ENCODE measurements around the gene BMPR1B.
"Not testable (repeated sequence)": the region's sequence is repeated elsewhere in the genome, so short reads cannot be mapped to it uniquely, and the experiment has no call there.

Gene BMPR1B

DNA sequence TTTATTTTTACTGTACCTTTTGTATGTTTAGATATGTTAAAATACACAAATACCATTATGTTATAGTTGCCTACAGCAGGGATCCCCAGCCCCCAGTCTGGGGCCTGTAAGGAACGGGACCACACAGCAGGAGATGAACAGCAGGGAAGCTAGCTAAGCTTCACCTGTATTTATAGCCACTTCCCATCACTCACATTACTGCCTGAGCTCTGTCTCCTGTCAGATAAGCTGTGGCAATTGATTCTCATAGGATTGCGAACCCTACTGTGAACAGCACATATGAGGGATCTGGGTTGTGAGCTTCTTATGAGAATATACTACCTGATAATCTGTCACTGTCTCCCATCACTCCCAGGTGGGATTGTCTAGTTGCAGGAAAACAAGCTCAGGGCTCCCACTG lies 73.9 kb downstream of the BMPR1B start:
- in situ Hi-C loops (cut with MboI; ENCODE audit: low sequenced_read_pairs), result no loop called here

- in situ Hi-C loops (cut with MboI; ENCODE audit: low sequenced_read_pairs), result not testable (repeated sequence)
These were observed 74.6 kb downstream of the BMPR1B start for GRCh38 chr4:94832329-94832728.

- in situ Hi-C loops (cut with MboI; ENCODE audit: low sequenced_read_pairs), result no loop called here
These were observed 75.6 kb downstream of the BMPR1B start for GRCh38 chr4:94833394-94833793.

- in situ Hi-C loops (cut with MboI; ENCODE audit: low sequenced_read_pairs), result no loop called here
These were observed 76.7 kb downstream of the BMPR1B start for GRCh38 chr4:94834501-94834900.

DNA sequence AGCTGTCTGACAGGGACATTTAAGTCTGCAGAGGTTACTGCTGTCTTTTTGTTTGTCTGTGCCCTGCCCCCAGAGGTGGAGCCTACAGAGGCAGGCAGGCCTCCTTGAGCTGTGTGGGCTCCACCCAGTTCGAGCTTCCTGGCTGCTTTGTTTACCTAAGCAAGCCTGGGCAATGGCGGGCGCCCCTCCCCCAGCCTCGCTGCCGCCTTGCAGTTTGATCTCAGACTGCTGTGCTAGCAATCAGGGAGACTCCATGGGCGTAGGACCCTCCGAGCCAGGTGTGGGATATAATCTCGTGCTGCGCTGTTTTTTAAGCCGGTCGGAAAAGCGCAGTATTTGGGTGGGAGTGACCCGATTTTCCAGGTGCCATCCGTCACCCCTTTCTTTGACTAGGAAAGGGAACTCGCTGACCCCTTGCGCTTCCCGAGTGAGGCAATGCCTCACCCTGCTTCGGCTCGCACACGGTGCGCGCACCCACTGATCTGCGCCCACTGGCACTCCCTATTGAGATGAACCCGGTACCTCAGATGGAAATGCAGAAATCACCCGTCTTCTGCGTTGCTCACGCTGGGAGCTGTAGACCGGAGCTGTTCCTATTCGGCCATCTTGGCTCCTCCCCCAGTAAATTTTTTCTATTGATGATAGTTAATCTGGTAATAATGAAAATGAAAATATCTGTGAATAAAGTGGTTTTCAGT lies 83.6 kb downstream of the BMPR1B start:
- in situ Hi-C loops (cut with MboI; ENCODE audit: low sequenced_read_pairs), result not testable (repeated sequence)

DNA sequence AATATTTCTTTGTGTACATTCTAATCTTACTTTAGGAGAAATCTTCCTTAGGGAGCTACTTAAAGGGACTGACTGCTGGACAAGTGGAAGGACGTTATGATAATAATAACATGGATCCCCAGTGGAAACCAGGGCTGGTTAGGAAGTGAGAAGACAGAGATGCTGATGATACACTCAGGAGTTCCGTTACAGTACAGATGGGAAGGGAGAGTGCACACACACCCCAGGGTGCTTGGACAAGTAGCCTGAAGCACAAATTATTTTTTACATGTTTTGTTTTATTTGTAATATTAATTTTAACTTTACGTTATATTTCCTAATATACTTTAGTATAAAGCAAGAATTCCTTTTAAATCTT lies 84.1 kb downstream of the BMPR1B start:
- in situ Hi-C loops (cut with MboI; ENCODE audit: low sequenced_read_pairs), result no loop called here

DNA sequence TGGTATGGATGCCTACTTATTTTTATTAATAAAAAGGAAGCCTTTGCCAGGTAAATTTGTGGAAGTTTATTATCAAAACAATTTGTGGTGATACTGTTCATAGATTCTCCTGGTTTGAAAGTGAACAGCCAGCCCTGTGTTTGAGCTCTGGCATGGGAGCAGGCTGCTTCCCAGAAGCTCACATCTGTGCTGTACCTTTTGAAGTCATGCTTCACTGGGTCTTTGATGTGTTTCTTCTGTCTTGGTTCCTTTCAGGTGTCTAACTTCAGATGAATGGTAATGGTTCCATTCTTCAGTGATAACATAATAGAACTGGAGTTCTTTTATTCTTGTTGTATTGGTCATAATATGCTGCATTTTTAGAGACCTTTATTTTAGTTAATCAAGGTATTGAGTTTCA lies 85.5 kb downstream of the BMPR1B start:
- in situ Hi-C loops (cut with MboI; ENCODE audit: low sequenced_read_pairs), result no loop called here

- in situ Hi-C loops (cut with MboI; ENCODE audit: low sequenced_read_pairs), result no loop called here
These were observed 90.6 kb downstream of the BMPR1B start for GRCh38 chr4:94848326-94848725.

DNA sequence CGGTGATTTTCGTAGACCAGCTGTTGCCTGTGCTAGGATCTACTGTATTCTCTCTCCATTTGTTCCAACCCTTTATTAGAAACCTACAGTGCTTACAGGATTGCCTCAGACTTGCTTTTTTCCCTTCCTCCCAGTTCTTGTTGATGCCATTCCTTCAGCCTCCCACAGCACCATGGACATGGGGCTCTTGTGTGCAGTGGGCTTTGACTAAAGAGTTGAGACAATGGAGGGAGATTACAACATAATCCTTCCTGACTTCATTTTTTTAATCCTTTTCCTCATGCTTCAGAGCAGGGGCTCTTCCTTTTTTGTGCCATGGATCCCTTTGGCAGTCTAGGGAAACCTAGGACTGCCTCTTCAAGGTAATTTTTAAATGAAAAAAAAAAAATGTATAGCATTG lies 92.1 kb downstream of the BMPR1B start:
- in situ Hi-C loops (cut with MboI; ENCODE audit: low sequenced_read_pairs), result no loop called here

- in situ Hi-C loops (cut with MboI; ENCODE audit: low sequenced_read_pairs), result no loop called here
These were observed 94.9 kb downstream of the BMPR1B start for GRCh38 chr4:94852616-94853015.

GRCh38 chr4:94856030-94856429 lies 98.3 kb downstream of the BMPR1B start:
- in situ Hi-C loops (cut with MboI; ENCODE audit: low sequenced_read_pairs), result no loop called here

- in situ Hi-C loops (cut with MboI; ENCODE audit: low sequenced_read_pairs), result no loop called here
These were observed 112.4 kb downstream of the BMPR1B start for GRCh38 chr4:94870146-94870545.

- in situ Hi-C loops (cut with MboI; ENCODE audit: low sequenced_read_pairs), result no loop called here
These were observed 114.0 kb downstream of the BMPR1B start for GRCh38 chr4:94871644-94872305.

DNA sequence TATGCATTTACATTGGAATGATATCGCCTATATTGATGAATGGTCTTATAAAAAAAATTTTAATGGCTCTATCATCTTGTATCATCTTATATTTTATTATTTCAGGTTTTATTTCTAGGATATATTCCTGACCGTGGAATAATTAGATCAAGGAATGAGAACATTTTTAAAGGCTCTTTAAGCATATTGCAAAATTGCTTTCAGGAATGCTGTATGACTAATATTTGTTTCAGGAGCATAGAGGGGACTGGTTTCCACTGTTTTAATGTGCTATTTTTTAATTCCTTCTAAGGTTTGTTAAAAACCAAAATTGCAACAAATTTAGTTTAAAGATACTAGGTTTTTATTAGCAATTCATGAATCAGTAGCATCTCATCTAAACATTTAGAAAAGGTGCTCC lies 120.2 kb downstream of the BMPR1B start:
- in situ Hi-C loops (cut with MboI; ENCODE audit: low sequenced_read_pairs), result no loop called here

GRCh38 chr4:94880956-94881355 lies 123.2 kb downstream of the BMPR1B start:
- in situ Hi-C loops (cut with MboI; ENCODE audit: low sequenced_read_pairs), result no loop called here

GRCh38 chr4:94882756-94883155 lies 125.0 kb downstream of the BMPR1B start:
- in situ Hi-C loops (cut with MboI; ENCODE audit: low sequenced_read_pairs), result no loop called here

GRCh38 chr4:94887027-94887426 lies 129.3 kb downstream of the BMPR1B start:
- in situ Hi-C loops (cut with MboI; ENCODE audit: low sequenced_read_pairs), result no loop called here

DNA sequence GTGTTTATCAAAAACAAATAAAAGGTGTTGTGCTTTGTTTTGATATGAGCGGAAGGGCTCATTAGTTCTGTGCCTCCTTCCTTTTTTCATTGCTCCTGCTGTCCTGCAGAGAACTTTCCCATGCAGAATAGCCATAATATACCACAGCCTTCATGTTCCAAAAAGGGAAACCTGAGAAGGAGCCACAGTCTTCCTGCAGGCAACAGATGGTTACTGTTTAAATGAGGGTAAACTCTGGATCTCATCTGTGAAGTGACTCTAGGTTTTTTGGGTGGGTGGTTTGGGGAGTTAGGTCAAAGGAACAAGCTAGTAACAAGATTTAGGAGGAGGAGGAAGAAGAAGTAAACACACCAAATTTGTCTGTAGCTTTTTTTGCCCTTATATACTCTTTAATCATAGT lies 131.8 kb downstream of the BMPR1B start:
- in situ Hi-C loops (cut with MboI; ENCODE audit: low sequenced_read_pairs), result no loop called here

DNA sequence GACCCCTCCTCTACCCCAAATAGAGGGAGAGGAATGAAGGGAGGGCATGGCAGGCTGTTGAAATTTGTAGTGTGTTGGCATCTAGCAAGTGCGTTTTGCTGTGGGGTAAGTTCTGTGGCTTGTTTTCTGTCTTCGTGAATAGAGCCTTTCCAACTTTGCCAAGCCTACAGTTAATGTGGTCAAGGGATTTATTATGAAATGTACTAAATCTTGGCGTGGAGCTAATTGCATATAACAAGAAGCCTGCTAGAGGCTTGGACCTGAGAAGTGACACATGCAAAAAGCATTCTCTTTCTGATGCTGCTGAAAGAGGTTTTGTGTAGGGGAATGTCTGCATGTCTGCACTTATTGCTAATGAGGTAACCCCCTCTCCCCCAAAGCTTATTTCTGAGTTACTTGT lies 132.2 kb downstream of the BMPR1B start:
- in situ Hi-C loops (cut with MboI; ENCODE audit: low sequenced_read_pairs), result no loop called here

GRCh38 chr4:94890579-94890978 lies 132.8 kb downstream of the BMPR1B start:
- in situ Hi-C loops (cut with MboI; ENCODE audit: low sequenced_read_pairs), result no loop called here

GRCh38 chr4:94892051-94892450 lies 134.3 kb downstream of the BMPR1B start:
- in situ Hi-C loops (cut with MboI; ENCODE audit: low sequenced_read_pairs), result no loop called here

DNA sequence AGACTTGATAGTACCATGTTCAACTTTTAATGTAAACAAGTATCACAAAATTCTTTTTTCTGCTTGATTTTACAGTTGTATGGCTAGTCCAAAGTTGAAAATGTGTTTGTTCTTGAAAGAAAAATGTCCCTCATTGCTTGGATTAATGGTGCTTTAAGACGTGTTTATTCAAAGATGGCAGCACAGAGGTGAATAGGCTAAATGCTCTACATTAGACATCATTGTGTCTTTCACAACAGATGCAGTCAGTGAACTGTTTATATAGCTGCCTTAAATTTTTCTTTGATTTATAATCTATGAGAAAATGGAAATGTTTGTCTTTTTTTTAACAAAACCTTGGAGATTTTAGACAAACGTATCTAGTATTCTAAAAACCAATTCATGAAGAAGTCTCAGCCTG lies 137.3 kb downstream of the BMPR1B start:
- in situ Hi-C loops (cut with MboI; ENCODE audit: low sequenced_read_pairs), result no loop called here

DNA sequence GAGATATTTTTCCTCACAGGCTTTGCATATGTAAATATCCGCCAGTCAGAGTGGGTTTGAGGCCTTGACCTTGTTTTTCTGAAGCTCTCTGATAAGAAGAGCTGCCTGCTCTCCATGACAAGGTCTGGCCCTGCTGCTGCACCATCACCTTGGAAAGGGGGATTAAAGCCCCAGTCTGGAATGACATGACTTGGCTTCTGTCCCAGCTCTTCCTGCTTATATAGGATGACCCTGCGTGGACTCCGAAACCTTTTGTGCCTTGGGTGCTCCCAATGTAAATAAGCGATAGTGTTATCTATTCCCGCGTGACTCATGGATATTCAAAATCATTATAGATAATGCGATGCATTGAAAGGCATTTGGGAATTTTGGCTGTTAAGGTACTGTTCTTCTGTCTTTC lies 139.3 kb downstream of the BMPR1B start:
- in situ Hi-C loops (cut with MboI; ENCODE audit: low sequenced_read_pairs), result no loop called here

All from hTERT RPE-1 (cell line).